HepG2 (cell line): ENCODE results near the gene INO80B. TPM values are rescaled to one million over a fixed set of nuclear protein-coding genes. Genes with fewer than 3 reads are reported as not detected.
A peak's percentile ranks its signal among the peaks of the same experiment; 100 is the strongest.

ENCODE experiments used
- BRD4 ChIP-seq: sonication (generic); formaldehyde crosslinking; IDR thresholded peaks from 2 replicates; pipeline ENCODE4 v1.4.0; 2020; ENCODE audit warnings: missing genetic modification reagents
- E2F1 ChIP-seq: sonication (generic); formaldehyde crosslinking; IDR thresholded peaks from 2 replicates; pipeline ENCODE4 v1.5.0; 2020; ENCODE audit warnings: missing genetic modification reagents
- KDM5A ChIP-seq: fragments of 200-600 bp; sonication (generic); IDR thresholded peaks from 2 replicates; pipeline ENCODE4 v1.7.0; 2018; ENCODE audit warnings: antibody characterized with exemption, mild to moderate bottlenecking, low read length, borderline replicate concordance
- MEIS2 ChIP-seq: sonication (generic); formaldehyde crosslinking; IDR thresholded peaks from 2 replicates; pipeline ENCODE4 v1.9.0; 2021; ENCODE audit warnings: mild to moderate bottlenecking, missing genetic modification reagents
- MXI1 ChIP-seq: IDR thresholded peaks from 3 replicates; pipeline ENCODE4 v1.6.1; 2012; ENCODE audit warnings: low read depth, low read length, inconsistent platforms, borderline replicate concordance
- MYC ChIP-seq: sonication (generic); formaldehyde crosslinking; IDR thresholded peaks from 2 replicates; pipeline ENCODE4 v1.9.0; 2021; ENCODE audit warnings: missing genetic modification reagents, borderline replicate concordance
- MYNN ChIP-seq: sonication (generic); formaldehyde crosslinking; IDR thresholded peaks from 2 replicates; pipeline ENCODE4 v1.4.0; 2020; ENCODE audit warnings: mild to moderate bottlenecking, low read depth, missing genetic modification reagents
- NCOA5 ChIP-seq: sonication (generic); formaldehyde crosslinking; IDR thresholded peaks from 2 replicates; pipeline ENCODE4 v1.4.0; 2020; ENCODE audit warnings: missing genetic modification reagents
- NFE2L2 ChIP-seq: fragments of 150-350 bp; IDR thresholded peaks from 2 replicates; pipeline ENCODE4 v1.6.1; 2014; ENCODE audit warnings: low read length
- NR3C1 ChIP-seq: sonication (generic); formaldehyde crosslinking; IDR thresholded peaks from 2 replicates; pipeline ENCODE4 v1.4.0; 2020; ENCODE audit warnings: missing genetic modification reagents
- POGZ ChIP-seq: sonication (generic); formaldehyde crosslinking; IDR thresholded peaks from 2 replicates; pipeline ENCODE4 v1.4.0; 2020; ENCODE audit warnings: mild to moderate bottlenecking, missing genetic modification reagents
- RBM22 ChIP-seq: fragments of 200-400 bp; formaldehyde crosslinking; optimal IDR thresholded peaks from 2 replicates; pipeline ENCODE3; 2017; ENCODE audit warnings: mild to moderate bottlenecking, low read length, moderate library complexity
- RFX3 ChIP-seq: IDR thresholded peaks from 2 replicates; pipeline ENCODE4 v1.6.1; 2016; ENCODE audit warnings: missing biosample characterization, missing genetic modification reagents
- TBX3 ChIP-seq: fragments of 450-650 bp; IDR thresholded peaks from 2 replicates; pipeline ENCODE4 v1.6.1; 2017; ENCODE audit warnings: antibody characterized with exemption, mild to moderate bottlenecking, inconsistent platforms, borderline replicate concordance
- TP53 ChIP-seq: sonication (generic); formaldehyde crosslinking; conservative IDR thresholded peaks from 2 replicates; pipeline ENCODE4 v1.4.0; 2020; ENCODE audit warnings: missing genetic modification reagents
- ZBTB34 ChIP-seq: sonication (generic); formaldehyde crosslinking; IDR thresholded peaks from 2 replicates; pipeline ENCODE4 v1.8.0; 2022; ENCODE audit warnings: mild to moderate bottlenecking, missing genetic modification reagents
- ZNF251 ChIP-seq: sonication (generic); formaldehyde crosslinking; IDR thresholded peaks from 2 replicates; pipeline ENCODE4 v1.9.0; 2021; ENCODE audit warnings: mild to moderate bottlenecking, missing genetic modification reagents
- ZNF354B ChIP-seq: sonication (generic); formaldehyde crosslinking; IDR thresholded peaks from 2 replicates; pipeline ENCODE4 v1.8.0; 2022; ENCODE audit warnings: mild to moderate bottlenecking, missing genetic modification reagents
- ZNF558 ChIP-seq: sonication (generic); formaldehyde crosslinking; IDR thresholded peaks from 2 replicates; pipeline ENCODE4 v1.9.0; 2022; ENCODE audit warnings: mild to moderate bottlenecking, missing genetic modification reagents, borderline replicate concordance
- ZNF660 ChIP-seq: sonication (generic); formaldehyde crosslinking; IDR thresholded peaks from 2 replicates; pipeline ENCODE4 v1.5.1; 2020; ENCODE audit warnings: mild to moderate bottlenecking, low read depth, missing genetic modification reagents, borderline replicate concordance
- ZNF841 ChIP-seq: sonication (generic); formaldehyde crosslinking; IDR thresholded peaks from 2 replicates; pipeline ENCODE4 v1.8.1; 2023; ENCODE audit warnings: missing genetic modification reagents, borderline replicate concordance
- polyA plus RNA-seq, 8 experiments: library from polyadenylated mRNA; depleted of rRNA in 3 of 8; stranded (reverse) in 7 of 8; unstranded in 1 of 8; fragments of >200 nt; fragmentation: Illumina TruSeq in 4 of 8; extraction: Trizol in 4 of 8; gene quantifications; 2 replicates each; pipeline versions ENCODE4 v1.2.1 to v1.2.3, GENCODE V29; 2011 to 2016; ENCODE audit warnings: low read depth in 4 of 8, missing spikeins in 1 of 8, mixed read lengths in 1 of 8; ENCODE audit not compliant: insufficient read depth in 1 of 8
- total RNA-seq, 5 experiments: library from RNA; depleted of rRNA; stranded (reverse); fragments of >200 nt; fragmentation: Illumina TruSeq; extraction: Trizol; gene quantifications; 2 replicates each; pipeline ENCODE4 v1.2.3, GENCODE V29; 2016; ENCODE audit warnings: low read depth in 1 of 5
- TF ChIP-seq, protein P1 (sequence below): sonication (generic); formaldehyde crosslinking; IDR thresholded peaks from 2 replicates; pipeline ENCODE4 v1.4.0; 2020; ENCODE audit warnings: missing genetic modification reagents, mild to moderate bottlenecking, borderline replicate concordance
- TF ChIP-seq, protein P2 (sequence below): sonication (generic); formaldehyde crosslinking; IDR thresholded peaks from 2 replicates; pipeline ENCODE4 v1.9.0; 2022; ENCODE audit warnings: low read depth, missing genetic modification reagents

Gene INO80B
- total and polyA plus RNA-seq, 2 of the 13 experiments (the other 11 are each of a cell fraction or from before 2014, with no cell fraction given), result 6.2 to 14.5 TPM

GRCh38 chr2:74501335-74502071 is 46.6 kb downstream of the INO80B start (continued):
- TF ChIP-seq E2F1 (no peak), BRD4 (no peak), ZNF251 (no peak), MYC (CRISPR knock-in tag) (no peak), ZBTB34 (CRISPR knock-in tag) (0 out of 2 replicates have a peak, but pooled peaks have one; percentile 6), ZNF354B (no peak), NCOA5 (CRISPR knock-in tag) (no peak), MYNN (no peak), NR3C1 (no peak), ZNF660 (no peak), ZNF841 (CRISPR knock-in tag) (no peak), RBM22 (peak; percentile 70), KDM5A (no peak), NFE2L2 (no peak), TBX3 (no peak), MEIS2 (no peak), POGZ (peak; percentile 32; the same call in 1 of the 2 replicates), RFX3 (CRISPR knock-in tag) (no peak), TP53 (no peak), MXI1 (no peak), ZNF558 (no peak)
- TF ChIP-seq, protein P1, sequence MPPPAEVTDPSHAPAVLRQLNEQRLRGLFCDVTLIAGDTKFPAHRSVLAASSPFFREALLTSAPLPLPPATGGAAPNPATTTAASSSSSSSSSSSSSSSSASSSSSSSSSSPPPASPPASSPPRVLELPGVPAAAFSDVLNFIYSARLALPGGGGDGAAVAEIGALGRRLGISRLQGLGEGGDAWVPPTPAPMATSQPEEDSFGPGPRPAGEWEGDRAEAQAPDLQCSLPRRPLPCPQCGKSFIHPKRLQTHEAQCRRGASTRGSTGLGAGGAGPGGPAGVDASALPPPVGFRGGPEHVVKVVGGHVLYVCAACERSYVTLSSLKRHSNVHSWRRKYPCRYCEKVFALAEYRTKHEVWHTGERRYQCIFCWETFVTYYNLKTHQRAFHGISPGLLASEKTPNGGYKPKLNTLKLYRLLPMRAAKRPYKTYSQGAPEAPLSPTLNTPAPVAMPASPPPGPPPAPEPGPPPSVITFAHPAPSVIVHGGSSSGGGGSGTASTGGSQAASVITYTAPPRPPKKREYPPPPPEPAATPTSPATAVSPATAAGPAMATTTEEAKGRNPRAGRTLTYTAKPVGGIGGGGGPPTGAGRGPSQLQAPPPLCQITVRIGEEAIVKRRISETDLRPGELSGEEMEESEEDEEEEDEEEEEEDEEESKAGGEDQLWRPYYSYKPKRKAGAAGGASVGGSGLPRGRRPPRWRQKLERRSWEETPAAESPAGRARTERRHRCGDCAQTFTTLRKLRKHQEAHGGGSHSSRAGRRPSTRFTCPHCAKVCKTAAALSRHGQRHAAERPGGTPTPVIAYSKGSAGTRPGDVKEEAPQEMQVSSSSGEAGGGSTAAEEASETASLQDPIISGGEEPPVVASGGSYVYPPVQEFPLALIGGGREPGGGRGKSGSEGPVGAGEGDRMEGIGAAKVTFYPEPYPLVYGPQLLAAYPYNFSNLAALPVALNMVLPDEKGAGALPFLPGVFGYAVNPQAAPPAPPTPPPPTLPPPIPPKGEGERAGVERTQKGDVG (CRISPR knock-in tag), result no peak
- TF ChIP-seq, protein P2, sequence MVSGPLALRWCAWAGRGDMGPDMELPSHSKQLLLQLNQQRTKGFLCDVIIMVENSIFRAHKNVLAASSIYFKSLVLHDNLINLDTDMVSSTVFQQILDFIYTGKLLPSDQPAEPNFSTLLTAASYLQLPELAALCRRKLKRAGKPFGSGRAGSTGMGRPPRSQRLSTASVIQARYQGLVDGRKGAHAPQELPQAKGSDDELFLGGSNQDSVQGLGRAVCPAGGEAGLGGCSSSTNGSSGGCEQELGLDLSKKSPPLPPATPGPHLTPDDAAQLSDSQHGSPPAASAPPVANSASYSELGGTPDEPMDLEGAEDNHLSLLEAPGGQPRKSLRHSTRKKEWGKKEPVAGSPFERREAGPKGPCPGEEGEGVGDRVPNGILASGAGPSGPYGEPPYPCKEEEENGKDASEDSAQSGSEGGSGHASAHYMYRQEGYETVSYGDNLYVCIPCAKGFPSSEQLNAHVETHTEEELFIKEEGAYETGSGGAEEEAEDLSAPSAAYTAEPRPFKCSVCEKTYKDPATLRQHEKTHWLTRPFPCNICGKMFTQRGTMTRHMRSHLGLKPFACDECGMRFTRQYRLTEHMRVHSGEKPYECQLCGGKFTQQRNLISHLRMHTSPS, result no peak
